Lower lobe of right lung (tissue), 2 donors: ENCODE results near the gene LRRFIP2. TPM values are rescaled to one million over a fixed set of nuclear protein-coding genes. Genes with fewer than 3 reads are reported as not detected.

ENCODE experiments used
- ATAC-seq, 2 donors: fragments of 200-7000 bp; cut with Tn5 transposase; one replicate each; pipeline ENCODE4 v1.9.1; 2020 to 2022; ENCODE audit warnings: mild to moderate bottlenecking in 2 of 2, moderate library complexity in 2 of 2
- DNase-seq: peaks from one replicate; pipeline ENCODE4 v3.0.0-alpha.2; 2020
- H3K27ac ChIP-seq: fragments of 200-600 bp; one replicate; pipeline ENCODE4 v1.8.0; 2022
- H3K27me3 ChIP-seq: fragments of 200-600 bp; one replicate; pipeline ENCODE4 v1.8.0; 2022; ENCODE audit warnings: low read depth
- H3K36me3 ChIP-seq: fragments of 200-600 bp; one replicate; pipeline ENCODE4 v1.8.0; 2022; ENCODE audit warnings: mild to moderate bottlenecking
- H3K4me1 ChIP-seq: fragments of 200-600 bp; one replicate; pipeline ENCODE4 v1.8.0; 2022
- H3K4me3 ChIP-seq: fragments of 200-600 bp; one replicate; pipeline ENCODE4 v1.8.0; 2022; ENCODE audit warnings: mild to moderate bottlenecking
- H3K9me3 ChIP-seq: fragments of 200-600 bp; one replicate; pipeline ENCODE4 v1.8.0; 2022
- intact Hi-C: fragments of 100-400 bp; cut with DNase I; formaldehyde crosslinking; loops from one replicate; pipeline ENCODE4 v1.11.0; 2022
- total RNA-seq: library from RNA; stranded (reverse); fragmentation: NEBNext Ultra II Directional; extraction: Animal tissue kit (Norgen Biotek cat#: 25700); gene quantifications from one replicate; pipeline ENCODE4 v1.2.1, GENCODE V29; 2021
- TF ChIP-seq, protein P1 (sequence below): fragments of 200-600 bp; IDR thresholded peaks from one replicate; pipeline ENCODE4 v1.8.0; 2022; ENCODE audit warnings: antibody characterized with exemption, mild to moderate bottlenecking
- donor health status: DM: no; HTN: yes; CAD: no; lungs with severe emphysema.

The LRRFIP2 gene
- total RNA-seq, 1 donor from 2014 or later = 44.4 TPM

DNA sequence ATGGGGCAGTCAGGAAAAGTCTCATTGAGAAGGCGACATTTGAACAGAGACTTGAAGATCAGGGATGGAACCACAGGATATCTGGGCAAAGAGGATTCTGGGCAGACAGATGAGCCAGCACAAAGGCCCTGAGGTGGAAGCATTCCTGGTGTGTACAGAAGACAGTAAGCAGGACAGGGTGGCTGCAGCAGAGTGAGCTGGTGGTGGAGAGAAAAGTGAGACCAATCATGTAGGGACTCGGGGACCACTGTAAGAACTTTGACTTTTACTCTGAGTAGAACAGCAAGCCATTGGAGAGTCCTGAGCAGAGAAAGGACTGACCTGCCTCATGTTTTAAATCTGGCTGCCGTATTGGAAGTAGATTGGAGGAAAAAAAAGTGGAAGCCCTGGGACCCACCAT lies 29.9 kb upstream of the LRRFIP2 start:
- no peak overlapping the region for H3K4me3 ChIP-seq
- no peaks in the 10 kb centered on the region for H3K36me3 ChIP-seq
- no peak overlapping the region for H3K27ac ChIP-seq
- intact Hi-C loops = no loop called here
- TF ChIP-seq, protein P1, sequence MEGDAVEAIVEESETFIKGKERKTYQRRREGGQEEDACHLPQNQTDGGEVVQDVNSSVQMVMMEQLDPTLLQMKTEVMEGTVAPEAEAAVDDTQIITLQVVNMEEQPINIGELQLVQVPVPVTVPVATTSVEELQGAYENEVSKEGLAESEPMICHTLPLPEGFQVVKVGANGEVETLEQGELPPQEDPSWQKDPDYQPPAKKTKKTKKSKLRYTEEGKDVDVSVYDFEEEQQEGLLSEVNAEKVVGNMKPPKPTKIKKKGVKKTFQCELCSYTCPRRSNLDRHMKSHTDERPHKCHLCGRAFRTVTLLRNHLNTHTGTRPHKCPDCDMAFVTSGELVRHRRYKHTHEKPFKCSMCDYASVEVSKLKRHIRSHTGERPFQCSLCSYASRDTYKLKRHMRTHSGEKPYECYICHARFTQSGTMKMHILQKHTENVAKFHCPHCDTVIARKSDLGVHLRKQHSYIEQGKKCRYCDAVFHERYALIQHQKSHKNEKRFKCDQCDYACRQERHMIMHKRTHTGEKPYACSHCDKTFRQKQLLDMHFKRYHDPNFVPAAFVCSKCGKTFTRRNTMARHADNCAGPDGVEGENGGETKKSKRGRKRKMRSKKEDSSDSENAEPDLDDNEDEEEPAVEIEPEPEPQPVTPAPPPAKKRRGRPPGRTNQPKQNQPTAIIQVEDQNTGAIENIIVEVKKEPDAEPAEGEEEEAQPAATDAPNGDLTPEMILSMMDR = no peak
- no peaks in the 10 kb centered on the region for H3K9me3 ChIP-seq
- H3K27me3 ChIP-seq = no peaks in the 10 kb centered on the region
- DNase-seq = no peak
- no peak for ATAC-seq
- no peaks in the 10 kb centered on the region for H3K4me1 ChIP-seq

DNA sequence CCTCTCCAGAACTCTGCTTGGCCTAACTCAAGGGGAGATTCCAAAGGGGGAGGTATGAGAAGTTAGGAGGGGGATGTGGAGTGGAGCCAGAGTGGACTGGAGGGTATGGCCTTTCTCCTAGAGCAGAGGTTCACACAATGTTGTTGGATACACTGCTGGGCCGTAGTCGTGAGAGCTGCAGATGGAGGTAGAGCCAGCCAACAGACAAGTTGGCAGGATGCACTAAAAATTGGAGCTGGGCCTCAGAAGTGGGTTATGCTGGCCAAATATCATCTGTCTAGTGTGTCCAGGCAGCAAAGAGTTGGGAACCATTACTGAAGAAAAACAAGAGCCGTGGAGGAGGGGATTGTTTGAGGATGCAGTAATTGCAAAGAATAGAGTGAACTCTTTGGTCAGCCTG lies 27.7 kb upstream of the LRRFIP2 start:
- intact Hi-C loops = no loop called here
- ATAC-seq (no peak), DNase-seq (no peak)
- no peak overlapping the region for H3K4me3 ChIP-seq
- no peaks in the 10 kb centered on the region for H3K36me3 ChIP-seq
- H3K27me3 ChIP-seq = no peaks in the 10 kb centered on the region
- TF ChIP-seq, protein P1 = no peak
- no peaks in the 10 kb centered on the region for H3K4me1 ChIP-seq
- no peak overlapping the region for H3K27ac ChIP-seq
- H3K9me3 ChIP-seq = no peaks in the 10 kb centered on the region

DNA sequence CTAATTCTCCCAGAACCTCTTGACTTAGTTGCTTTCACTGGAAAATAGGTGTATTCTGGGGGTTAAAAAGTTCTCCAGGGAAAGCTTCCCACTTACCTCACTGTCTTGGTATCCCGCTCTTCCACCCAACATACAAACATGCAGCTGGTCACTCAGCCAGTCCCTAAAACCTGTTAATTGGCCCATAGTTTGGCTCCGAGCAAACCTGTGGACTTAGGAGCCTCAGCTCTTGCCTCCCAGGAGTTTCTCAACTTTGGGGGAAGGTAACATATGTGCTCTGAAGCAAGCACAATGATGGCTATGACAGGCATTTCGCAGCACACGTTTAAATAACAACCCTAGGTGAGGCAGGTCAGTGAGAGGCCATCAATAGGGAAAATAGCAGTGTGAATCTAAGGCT lies 25.8 kb upstream of the LRRFIP2 start:
- no peak overlapping the region for H3K27ac ChIP-seq
- H3K36me3 ChIP-seq = no peaks in the 10 kb centered on the region
- H3K27me3 ChIP-seq = no peaks in the 10 kb centered on the region
- DNase-seq (no peak), ATAC-seq (no peak)
- TF ChIP-seq, protein P1 = no peak
- no peaks in the 10 kb centered on the region for H3K9me3 ChIP-seq
- intact Hi-C loops = no loop called here
- no peaks in the 10 kb centered on the region for H3K4me1 ChIP-seq
- no peak overlapping the region for H3K4me3 ChIP-seq

DNA sequence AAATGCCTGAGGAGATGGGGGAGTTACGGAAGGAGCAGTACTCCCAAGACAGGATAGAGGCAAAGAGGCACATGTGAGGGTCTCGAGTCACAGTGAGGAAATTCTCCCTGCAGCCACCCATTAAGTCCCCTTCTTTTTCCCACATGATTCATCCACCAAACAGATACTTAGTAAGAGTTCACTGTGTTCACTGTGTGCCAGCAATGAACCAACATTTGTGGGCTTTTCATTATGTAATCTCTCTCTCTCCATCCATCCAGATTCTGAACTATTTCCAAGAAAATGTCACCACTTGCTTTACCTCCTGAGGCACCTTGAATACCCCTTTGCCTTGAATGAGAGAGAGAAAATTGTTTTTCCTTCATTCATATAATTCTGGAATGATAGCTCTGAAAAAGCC lies 24.6 kb upstream of the LRRFIP2 start:
- TF ChIP-seq, protein P1 = no peak
- no peaks in the 10 kb centered on the region for H3K36me3 ChIP-seq
- no peaks in the 10 kb centered on the region for H3K4me1 ChIP-seq
- no peak overlapping the region for H3K27ac ChIP-seq
- no peak for ATAC-seq
- no peaks in the 10 kb centered on the region for H3K9me3 ChIP-seq
- H3K27me3 ChIP-seq = no peaks in the 10 kb centered on the region
- intact Hi-C loops = no loop called here
- no peak for DNase-seq
- H3K4me3 ChIP-seq = no peak overlapping the region

DNA sequence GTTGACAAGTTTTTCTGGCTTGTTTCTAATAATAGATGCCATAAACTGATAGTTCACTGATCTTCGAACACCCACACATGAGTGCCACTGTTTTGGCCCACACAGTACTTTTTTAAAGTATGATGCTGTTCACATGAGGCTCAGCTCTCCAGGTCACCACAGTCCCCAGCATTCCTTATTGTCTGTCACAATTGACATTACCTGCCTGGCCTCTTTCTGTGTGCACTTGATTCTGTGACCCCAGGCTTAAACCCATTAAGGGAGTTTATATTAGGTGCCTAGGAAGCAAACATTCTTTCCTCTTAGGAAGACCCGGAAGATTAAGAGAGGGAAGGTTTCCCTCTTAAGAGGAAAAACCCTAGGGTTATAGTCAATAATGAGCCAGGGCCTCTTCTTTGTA lies 24.2 kb upstream of the LRRFIP2 start:
- H3K27ac ChIP-seq = no peak overlapping the region
- no peak overlapping the region for H3K4me3 ChIP-seq
- TF ChIP-seq, protein P1 = no peak
- ATAC-seq = no peak
- intact Hi-C loops = no loop called here
- no peaks in the 10 kb centered on the region for H3K36me3 ChIP-seq
- H3K4me1 ChIP-seq = no peaks in the 10 kb centered on the region
- no peaks in the 10 kb centered on the region for H3K9me3 ChIP-seq
- no peaks in the 10 kb centered on the region for H3K27me3 ChIP-seq
- no peak for DNase-seq

DNA sequence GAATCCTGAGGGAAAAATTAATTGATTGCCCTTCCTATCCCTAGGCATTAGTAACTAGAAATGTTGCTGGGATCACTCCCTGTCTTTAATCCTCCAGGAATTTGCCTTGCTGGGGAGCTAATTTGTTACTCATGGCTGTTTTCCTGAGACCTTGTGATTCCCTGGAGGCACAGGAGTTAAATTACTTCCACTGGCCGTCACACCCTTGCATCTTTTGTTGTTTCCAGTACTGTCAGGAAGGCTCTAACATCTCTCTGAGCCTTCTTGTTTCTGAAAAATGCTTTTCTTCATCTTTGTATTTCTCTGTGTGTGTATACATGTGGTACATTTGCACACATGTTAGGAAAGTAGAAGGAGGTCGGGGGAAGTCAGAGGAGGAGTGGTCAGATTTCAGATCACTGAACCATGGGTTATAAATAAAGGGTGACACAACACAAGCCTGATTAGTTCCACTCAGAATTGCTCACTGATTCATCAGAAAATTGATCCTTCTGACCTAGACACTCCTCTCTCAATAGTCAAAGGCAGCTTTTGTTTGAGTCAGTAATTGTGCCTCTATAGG lies 23.5 kb upstream of the LRRFIP2 start:
- DNase-seq = no peak
- TF ChIP-seq, protein P1 = no peak
- no peaks in the 10 kb centered on the region for H3K36me3 ChIP-seq
- H3K27me3 ChIP-seq = no peaks in the 10 kb centered on the region
- no peaks in the 10 kb centered on the region for H3K9me3 ChIP-seq
- no peak overlapping the region for H3K27ac ChIP-seq
- ATAC-seq = no peak
- intact Hi-C loops = no loop called here
- H3K4me3 ChIP-seq = no peak overlapping the region
- no peaks in the 10 kb centered on the region for H3K4me1 ChIP-seq
